ENCODE data around the gene ADAMTS5.

ADAMTS5 gene

GRCh38 chr21:26948194-26948593 is 18.7 kb downstream of the ADAMTS5 start:
- no peak for DNase-seq (ENCODE audit: low read depth in 2 of 2)

DNA sequence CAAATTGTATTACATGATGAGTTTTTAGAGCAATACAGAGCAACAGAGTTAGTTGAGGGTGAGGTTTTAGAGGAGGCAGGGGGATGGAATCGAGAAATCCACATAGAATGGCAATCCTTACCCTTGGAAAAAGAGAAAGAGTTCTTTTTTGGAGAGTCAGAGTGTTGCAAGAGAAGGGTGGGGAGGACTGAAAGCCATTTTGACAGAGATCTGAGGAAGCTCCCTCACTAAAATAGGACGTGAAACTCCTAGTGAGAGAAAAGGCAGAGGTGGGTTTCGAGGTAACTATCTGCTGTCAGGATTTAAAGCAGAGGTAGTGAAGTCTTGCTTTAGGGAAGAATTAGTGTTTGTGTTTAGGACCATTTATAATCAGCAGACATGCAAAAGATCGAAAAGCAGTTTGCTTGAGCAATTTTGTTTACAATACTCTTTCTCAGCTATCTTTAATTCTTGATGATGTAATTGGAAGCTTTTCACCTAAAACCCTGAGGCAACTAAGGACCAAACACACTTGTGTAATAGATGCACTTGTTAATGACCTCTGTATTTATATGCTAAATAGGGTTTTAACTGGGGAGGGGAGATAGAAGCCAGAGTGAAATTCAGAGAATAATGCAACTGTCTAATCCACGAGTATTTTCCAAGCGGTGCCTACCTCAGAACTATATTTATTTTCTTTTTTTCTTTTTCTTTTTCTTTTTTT is 20.0 kb downstream of the ADAMTS5 start:
- no peak for DNase-seq (ENCODE audit: low read depth in 2 of 2)

DNA sequence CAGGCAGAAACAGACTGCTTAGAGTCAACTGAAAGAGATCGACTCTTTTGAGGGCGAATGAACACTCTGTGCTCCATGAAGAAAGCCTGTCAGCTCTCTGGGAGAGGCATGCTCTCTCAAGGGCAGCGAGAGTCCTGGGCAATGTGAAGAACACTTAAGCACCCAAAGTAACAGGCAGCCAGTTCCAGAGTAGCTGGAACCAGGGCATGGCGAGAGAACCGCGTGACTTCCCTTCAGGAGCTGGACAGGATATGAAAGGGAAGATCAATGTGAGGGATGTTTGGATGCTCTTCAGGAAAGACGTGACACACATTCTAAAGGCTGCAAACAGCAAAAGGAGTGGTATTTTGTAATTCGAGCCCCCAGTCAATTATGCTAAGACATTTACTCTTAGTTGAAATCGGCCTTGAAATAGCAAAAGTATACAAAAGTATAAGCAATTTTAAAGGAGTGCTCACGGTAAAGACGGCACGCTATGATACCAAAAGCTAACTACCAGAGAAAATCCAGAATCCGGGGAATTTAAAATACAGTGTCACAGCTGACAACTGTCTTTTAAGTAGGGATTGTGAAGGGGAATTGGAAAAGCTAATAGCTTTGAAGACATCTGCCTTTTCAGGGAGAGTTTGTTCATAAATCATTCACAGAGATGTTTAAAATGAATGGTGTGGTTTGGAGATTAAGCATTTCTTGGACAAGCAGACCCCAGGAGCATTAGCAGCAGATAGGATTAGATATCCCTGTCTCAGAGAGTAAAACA is 20.8 kb downstream of the ADAMTS5 start:
- no peak for DNase-seq (ENCODE audit: low read depth in 2 of 2)

- no peak for DNase-seq (ENCODE audit: low read depth in 2 of 2)
These were observed 23.0 kb downstream of the ADAMTS5 start for GRCh38 chr21:26943921-26944320.

- no peak for DNase-seq (ENCODE audit: low read depth in 2 of 2)
These were observed 25.5 kb downstream of the ADAMTS5 start for GRCh38 chr21:26941421-26941820.

- no peak for DNase-seq (ENCODE audit: low read depth in 2 of 2)
These were observed 27.2 kb downstream of the ADAMTS5 start for GRCh38 chr21:26939601-26940111.

- DNase-seq (ENCODE audit: low read depth in 2 of 2), result no peak
These were observed 30.2 kb downstream of the ADAMTS5 start for GRCh38 chr21:26936641-26937040.

DNA sequence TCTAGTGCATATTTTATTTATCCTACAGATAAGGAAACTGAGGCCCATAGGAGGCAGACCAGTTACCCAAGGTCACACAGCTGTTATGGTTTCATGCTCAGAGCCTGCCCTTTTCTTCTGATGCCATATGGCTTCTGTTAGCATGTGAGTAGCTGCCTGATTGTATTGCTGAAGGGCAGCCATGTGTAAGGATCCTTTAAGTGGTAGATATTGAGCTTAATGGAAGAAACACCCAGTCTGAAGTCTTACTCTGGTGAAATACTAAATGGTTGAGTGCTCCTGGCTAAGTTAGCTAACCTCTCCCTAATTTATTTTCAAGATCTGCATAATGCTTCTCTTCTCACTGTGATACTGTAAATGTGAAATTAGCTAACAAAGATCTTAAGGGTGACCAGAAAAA is 30.9 kb downstream of the ADAMTS5 start:
- DNase-seq (ENCODE audit: low read depth in 2 of 2), result no peak

DNA sequence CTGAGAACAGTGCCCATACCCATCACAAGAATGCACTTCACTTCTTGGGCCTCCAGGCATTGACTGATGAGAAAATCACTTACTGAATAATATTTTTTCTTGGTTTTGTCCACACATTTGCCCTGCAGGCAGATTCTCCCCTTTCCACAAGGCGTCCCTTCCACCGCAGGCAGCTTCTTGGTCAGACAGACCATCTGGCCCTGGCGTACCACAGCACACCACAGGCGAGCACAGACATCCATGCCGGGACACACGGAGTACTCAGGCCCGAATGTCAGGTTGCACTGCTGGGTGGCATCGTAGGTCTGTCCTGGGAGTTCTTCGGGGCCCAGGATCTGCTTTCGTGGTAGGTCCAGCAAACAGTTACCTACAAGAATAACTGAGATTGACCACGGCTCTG is 32.5 kb downstream of the ADAMTS5 start:
- no peak for DNase-seq (ENCODE audit: low read depth in 2 of 2)

GRCh38 chr21:26933448-26933847 is 33.4 kb downstream of the ADAMTS5 start:
- no peak for DNase-seq (ENCODE audit: low read depth in 2 of 2)

DNA sequence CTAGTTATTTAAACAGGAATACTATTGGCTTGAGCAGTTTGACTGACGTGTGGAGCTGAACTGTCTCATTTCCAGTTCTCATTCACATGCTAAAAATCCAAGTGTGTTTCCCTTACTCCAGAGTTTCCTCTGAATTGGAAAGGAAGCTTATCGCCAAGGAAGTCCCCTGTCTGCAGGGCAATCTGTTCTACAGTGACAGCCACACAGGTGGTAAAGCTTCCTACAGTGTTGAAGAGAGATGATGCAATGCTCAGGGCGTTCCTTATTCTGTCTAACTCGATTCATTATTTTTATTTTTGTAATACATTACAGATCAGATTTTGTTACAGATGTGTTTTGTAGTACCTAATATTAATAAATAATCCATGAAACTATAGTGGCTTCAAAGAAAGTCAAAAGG is 41.3 kb downstream of the ADAMTS5 start:
- DNase-seq (ENCODE audit: low read depth in 2 of 2), result no peak

GRCh38 chr21:26925122-26925521 is 41.8 kb downstream of the ADAMTS5 start:
- DNase-seq (ENCODE audit: low read depth in 2 of 2), result no peak

DNA sequence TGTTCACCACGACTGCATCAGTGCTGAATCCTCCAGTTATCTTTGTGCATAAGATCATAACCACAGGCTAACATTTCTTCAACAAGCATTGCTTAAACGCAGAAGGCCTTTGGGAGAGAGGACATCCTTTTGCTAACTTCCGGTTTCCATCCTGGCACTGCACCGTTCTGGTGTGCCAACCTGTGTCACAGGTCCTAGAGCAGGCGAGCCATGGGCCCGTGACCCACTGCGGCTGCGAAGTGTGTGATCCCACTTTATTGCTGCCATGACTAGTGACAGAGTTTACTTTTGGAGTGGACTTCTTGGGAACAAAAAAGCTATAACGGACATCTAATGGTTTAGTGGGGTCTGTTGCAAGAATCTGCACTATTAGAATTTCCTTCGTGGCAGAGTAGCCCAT is 42.9 kb downstream of the ADAMTS5 start:
- no peak for DNase-seq (ENCODE audit: low read depth in 2 of 2)

GRCh38 chr21:26920055-26920454 is 46.8 kb downstream of the ADAMTS5 start:
- DNase-seq (ENCODE audit: low read depth in 2 of 2), result no peak

- no peak for DNase-seq (ENCODE audit: low read depth in 2 of 2)
These were observed 48.4 kb downstream of the ADAMTS5 start for GRCh38 chr21:26918323-26919079.

- no peak for DNase-seq (ENCODE audit: low read depth in 2 of 2)
These were observed 50.1 kb downstream of the ADAMTS5 start for GRCh38 chr21:26916799-26917198.

- DNase-seq (ENCODE audit: low read depth in 2 of 2), result no peak
These were observed 52.3 kb downstream of the ADAMTS5 start for GRCh38 chr21:26914557-26914956.

GRCh38 chr21:26912466-26912865 is 54.4 kb downstream of the ADAMTS5 start:
- DNase-seq (ENCODE audit: low read depth in 2 of 2), result no peak

- DNase-seq (ENCODE audit: low read depth in 2 of 2), result no peak
These were observed 56.9 kb downstream of the ADAMTS5 start for GRCh38 chr21:26909972-26910371.

DNA sequence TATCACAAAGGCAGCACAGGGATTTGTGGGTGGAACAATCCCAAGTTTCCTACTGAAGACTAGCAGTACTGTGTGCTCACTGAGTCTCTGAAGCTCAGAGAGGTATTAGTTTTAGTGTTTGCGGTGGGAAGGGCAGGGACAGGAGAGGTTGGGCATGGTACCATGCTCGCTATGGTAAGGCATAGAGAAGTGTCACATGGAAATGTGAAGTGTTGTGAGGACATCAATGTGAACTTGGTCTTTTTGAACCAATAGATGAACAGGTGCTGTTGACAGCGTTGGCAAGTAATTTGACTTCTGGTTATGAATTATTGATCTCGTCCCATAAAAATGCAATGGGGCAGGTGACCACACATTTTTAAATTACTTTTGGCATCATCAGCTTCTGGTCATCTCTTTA is 65.9 kb downstream of the ADAMTS5 start:
- DNase-seq (ENCODE audit: low read depth in 2 of 2), result no peak

GRCh38 chr21:26892151-26892550 is 74.7 kb downstream of the ADAMTS5 start:
- DNase-seq (ENCODE audit: low read depth in 2 of 2), result no peak

DNA sequence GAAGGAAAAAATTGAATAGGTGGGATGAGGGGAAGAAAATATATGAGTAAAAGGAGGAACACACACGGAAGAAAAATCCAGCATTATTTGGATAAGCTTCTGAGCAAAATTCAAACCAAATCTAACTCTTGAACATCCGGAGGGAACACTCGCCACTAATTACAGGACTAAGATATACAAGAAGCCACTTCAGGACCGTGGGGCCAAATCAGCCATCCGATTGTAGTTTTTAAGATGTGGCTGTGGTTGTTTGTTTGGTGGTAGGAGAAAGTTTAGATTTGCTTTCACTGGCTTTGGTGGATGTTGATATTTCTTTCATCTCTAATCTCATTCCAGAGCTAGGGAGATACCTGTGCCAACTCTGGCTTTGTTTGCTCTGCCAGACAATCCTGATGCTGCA is 78.0 kb downstream of the ADAMTS5 start:
- no peak for DNase-seq (ENCODE audit: low read depth in 2 of 2)

GRCh38 chr21:26888256-26888655 is 78.6 kb downstream of the ADAMTS5 start:
- no peak for DNase-seq (ENCODE audit: low read depth in 2 of 2)
